ENCODE measurements around the gene RAD51AP1. TPM values are rescaled to one million over a fixed set of nuclear protein-coding genes. Genes with fewer than 3 reads are reported as not detected.
A peak's percentile ranks its signal among the peaks of the same experiment; 100 is the strongest.
"Not testable (repeated sequence)": the region's sequence is repeated elsewhere in the genome, so short reads cannot be mapped to it uniquely, and the experiment has no call there.

The RAD51AP1 gene
- total and polyA plus RNA-seq, 12 donors, result 0.35 to 3.4 (median 1.1) TPM

GRCh38 chr12:4499186-4499585 is 39.5 kb upstream of the RAD51AP1 start:
- ATAC-seq, result no peak
- Histone ChIP-seq H3K27me3 (no peaks in the 10 kb centered on the region), H3K27ac (no peak overlapping the region), H3K4me3 (no peak overlapping the region), H3K4me1 (no peaks in the 10 kb centered on the region), H3K9me3 (no peaks in the 10 kb centered on the region), H3K36me3 (peaks cover 0 to 100% (median 30%) of the 10 kb centered on the region in 9 donors)
- intact Hi-C loops (cut with DNase I), result no loop called here
- TF ChIP-seq, protein P1, sequence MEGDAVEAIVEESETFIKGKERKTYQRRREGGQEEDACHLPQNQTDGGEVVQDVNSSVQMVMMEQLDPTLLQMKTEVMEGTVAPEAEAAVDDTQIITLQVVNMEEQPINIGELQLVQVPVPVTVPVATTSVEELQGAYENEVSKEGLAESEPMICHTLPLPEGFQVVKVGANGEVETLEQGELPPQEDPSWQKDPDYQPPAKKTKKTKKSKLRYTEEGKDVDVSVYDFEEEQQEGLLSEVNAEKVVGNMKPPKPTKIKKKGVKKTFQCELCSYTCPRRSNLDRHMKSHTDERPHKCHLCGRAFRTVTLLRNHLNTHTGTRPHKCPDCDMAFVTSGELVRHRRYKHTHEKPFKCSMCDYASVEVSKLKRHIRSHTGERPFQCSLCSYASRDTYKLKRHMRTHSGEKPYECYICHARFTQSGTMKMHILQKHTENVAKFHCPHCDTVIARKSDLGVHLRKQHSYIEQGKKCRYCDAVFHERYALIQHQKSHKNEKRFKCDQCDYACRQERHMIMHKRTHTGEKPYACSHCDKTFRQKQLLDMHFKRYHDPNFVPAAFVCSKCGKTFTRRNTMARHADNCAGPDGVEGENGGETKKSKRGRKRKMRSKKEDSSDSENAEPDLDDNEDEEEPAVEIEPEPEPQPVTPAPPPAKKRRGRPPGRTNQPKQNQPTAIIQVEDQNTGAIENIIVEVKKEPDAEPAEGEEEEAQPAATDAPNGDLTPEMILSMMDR (IDR thresholded peaks at IDR 0.05), result no peak
- 95 to 100% methylated on average over 1 of the region's 1 CpG for WGBS, 2 donors
- DNase-seq, result no peak

GRCh38 chr12:4505376-4505986 is 33.2 kb upstream of the RAD51AP1 start:
- TF ChIP-seq, protein P1 (IDR thresholded peaks at IDR 0.05), result no peak
- H3K36me3 ChIP-seq, result peaks cover 0 to 83% (median 11%) of the 10 kb centered on the region in 9 donors
- no peak overlapping the region for H3K27ac ChIP-seq
- H3K27me3 ChIP-seq, result no peaks in the 10 kb centered on the region
- H3K9me3 ChIP-seq, result no peaks in the 10 kb centered on the region
- 96 to 100% methylated on average over 1 of the region's 1 CpG for WGBS, 2 donors
- intact Hi-C loops (cut with DNase I), result loop anchor here in 1 of 10 donors (5.0 kb wide), 1 partner anchor 88 kb away; no protein-coding TSS in a partner anchor
- DNase-seq (no peak), ATAC-seq (peak in 3 of 8 donors; percentile 35 to 57 (median 55))
- no peak overlapping the region for H3K4me3 ChIP-seq
- peaks cover 0 to 7% (median 0%) of the 10 kb centered on the region in 9 donors for H3K4me1 ChIP-seq

- Histone ChIP-seq H3K27me3 (no peaks in the 10 kb centered on the region), H3K36me3 (peaks cover 0 to 73% (median 11%) of the 10 kb centered on the region in 9 donors), H3K27ac (no peak overlapping the region), H3K4me1 (peaks cover 0 to 7% (median 0%) of the 10 kb centered on the region in 9 donors), H3K9me3 (no peaks in the 10 kb centered on the region), H3K4me3 (no peak overlapping the region)
- no peak for ATAC-seq
- DNase-seq, result no peak
- 84 to 86% methylated on average over 3 of the region's 3 CpGs for WGBS, 2 donors
- intact Hi-C loops (cut with DNase I), result loop anchor here in 1 of 10 donors (5.0 kb wide), 1 partner anchor 89 kb away; no protein-coding TSS in a partner anchor
- TF ChIP-seq, protein P1 (IDR thresholded peaks at IDR 0.05), result no peak
Observed at GRCh38 chr12:4506430-4506829, 32.3 kb upstream of the RAD51AP1 start.

- DNase-seq (no peak), ATAC-seq (no peak)
- 91 to 93% methylated on average over 5 of the region's 5 CpGs for WGBS, 2 donors
- no peaks in the 10 kb centered on the region for H3K27me3 ChIP-seq
- peaks cover 0 to 69% (median 11%) of the 10 kb centered on the region in 9 donors for H3K36me3 ChIP-seq
- no peak overlapping the region for H3K27ac ChIP-seq
- no peak overlapping the region for H3K4me3 ChIP-seq
- intact Hi-C loops (cut with DNase I), result loop anchor here in 1 of 10 donors (5.0 kb wide), 1 partner anchor 90 kb away; no protein-coding TSS in a partner anchor
- no peaks in the 10 kb centered on the region for H3K9me3 ChIP-seq
- H3K4me1 ChIP-seq, result peaks cover 0 to 7% (median 0%) of the 10 kb centered on the region in 9 donors
- TF ChIP-seq, protein P1 (IDR thresholded peaks at IDR 0.05), result no peak
Observed at GRCh38 chr12:4506870-4507269, 31.8 kb upstream of the RAD51AP1 start.

DNA sequence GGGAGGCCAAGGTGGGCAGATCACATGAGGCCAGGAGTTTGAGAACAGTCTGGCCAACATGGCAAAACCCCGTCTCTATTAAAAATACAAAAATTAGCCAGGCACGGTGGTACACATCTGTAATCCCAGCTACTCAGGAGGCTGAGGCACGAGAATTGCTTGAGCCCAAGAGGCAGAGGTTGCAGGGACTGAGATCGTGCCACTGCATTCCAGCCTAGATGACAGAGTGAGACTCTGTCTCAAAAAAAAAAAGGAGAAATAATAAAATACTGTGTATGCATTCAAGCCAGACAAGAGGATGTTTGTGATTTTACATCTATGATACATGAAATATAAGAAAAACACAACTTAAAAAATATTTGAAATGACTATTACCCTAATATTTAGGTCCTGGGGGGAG is 30.2 kb upstream of the RAD51AP1 start:
- H3K9me3 ChIP-seq, H3K4me1 ChIP-seq, H3K4me3 ChIP-seq, DNase-seq, H3K27ac ChIP-seq, ATAC-seq, H3K27me3 ChIP-seq: not testable (repeated sequence)
- WGBS, 2 donors, result 93 to 94% methylated on average over 4 of the region's 4 CpGs
- intact Hi-C loops (cut with DNase I), result loop anchor here in 1 of 10 donors (5.0 kb wide), 1 partner anchor 91 kb away; no protein-coding TSS in a partner anchor
- H3K36me3 ChIP-seq, result peaks cover 0 to 52% (median 11%) of the 10 kb centered on the region in 9 donors

DNA sequence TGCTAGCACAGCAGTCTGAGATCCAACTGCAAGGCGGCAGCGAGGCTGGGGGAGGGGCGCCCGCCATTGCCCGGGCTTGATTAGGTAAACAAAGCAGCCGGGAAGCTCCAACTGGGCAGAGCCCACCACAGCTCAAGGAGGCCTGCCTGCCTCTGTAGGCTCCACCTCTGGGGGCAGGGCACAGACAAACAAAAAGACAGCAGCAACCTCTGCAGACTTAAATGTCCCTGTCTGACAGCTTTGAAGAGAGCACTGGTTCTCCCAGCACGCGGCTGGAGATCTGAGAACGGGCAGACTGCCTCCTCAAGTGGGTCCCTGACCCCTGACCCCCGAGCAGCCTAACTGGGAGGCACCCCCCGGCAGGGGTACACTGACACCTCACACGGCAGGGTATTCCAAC is 29.4 kb upstream of the RAD51AP1 start:
- not testable (repeated sequence) for H3K27me3 ChIP-seq

More for the DNA sequence above, 29.4 kb upstream of the RAD51AP1 start:
- not testable (repeated sequence) for H3K9me3 ChIP-seq, H3K4me1 ChIP-seq, ATAC-seq, H3K27ac ChIP-seq, H3K4me3 ChIP-seq, DNase-seq
- peaks cover 0 to 45% (median 6%) of the 10 kb centered on the region in 9 donors for H3K36me3 ChIP-seq
- WGBS, 2 donors, result 56% methylated on average over 12 of the region's 12 CpGs
- intact Hi-C loops (cut with DNase I), result loop anchor here in 1 of 10 donors (5.0 kb wide), 1 partner anchor 92 kb away; no protein-coding TSS in a partner anchor

All from heart right ventricle (tissue), 16 donors.